ENCODE data around the gene NFKBIZ. TPM values are rescaled to one million over a fixed set of nuclear protein-coding genes. Genes with fewer than 3 reads are reported as not detected.

The NFKBIZ gene
- polyA plus RNA-seq, 1 experiment, result 27.3 TPM

Other genes with a start within 250 kb of the NFKBIZ start
- gene ZBTB11, start 172.4 kb upstream of the NFKBIZ start, polyA plus RNA-seq (2011; rRNA removed), result 9.8 and 13.8 TPM in 2 replicates
- gene RPL24, start 162.8 kb upstream of the NFKBIZ start, polyA plus RNA-seq (2011; rRNA removed), result 1,794 and 1,914 TPM in 2 replicates
- gene CEP97, start 124.9 kb upstream of the NFKBIZ start, polyA plus RNA-seq (2011; rRNA removed), result 2.4 TPM in 2 replicates
- 39.6 and 41.1 TPM in 2 replicates for gene NXPE3, start 70.3 kb upstream of the NFKBIZ start, polyA plus RNA-seq (2011; rRNA removed)

All from AG04450 (cell line).